Panc1 (cell line): ENCODE measurements around the gene PGLYRP3. TPM values are rescaled to one million over a fixed set of nuclear protein-coding genes. Genes with fewer than 3 reads are reported as not detected.
A peak's percentile ranks its signal among the peaks of the same experiment; 100 is the strongest.

Experiments used
- ATAC-seq: fragments of 200-7000 bp; cut with Tn5 transposase; 2 replicates; pipeline ENCODE4 v1.9.1; 2020; ENCODE audit warnings: mild to moderate bottlenecking, moderate library complexity
- BruUV-seq: library from RNA; stranded (reverse); fragments of 400-500 nt; replicated peaks from 2 replicates; lab custom pipeline; 2021; lab: Mats Ljungman, UMichigan
- CTCF ChIA-PET: fragments of 300-600 bp; sonication (Branson Sonifier 250); formaldehyde crosslinking; loops from one replicate; lab custom pipeline; 2022; ENCODE audit warnings: antibody characterized with exemption; lab: Charles Lee
- POLR2A ChIA-PET: fragments of 300-600 bp; sonication (Branson Sonifier 250); formaldehyde crosslinking; loops from one replicate; lab custom pipeline; 2022; ENCODE audit warnings: antibody characterized with exemption; lab: Charles Lee
- DNase-seq: peaks from one replicate; pipeline ENCODE4 v3.0.0-alpha.2; 2010; ENCODE audit warnings: low read depth, low spot score
- H3K27ac ChIP-seq: 2 replicates; pipeline ENCODE4 v1.5.1; 2011; ENCODE audit warnings: mild to moderate bottlenecking, low read length, inconsistent platforms
- H3K27me3 ChIP-seq: fragments of 200-500 bp; sonication (Bioruptor generic); 2 replicates; pipeline ENCODE4 v1.6.0; 2014; ENCODE audit warnings: low read length, inconsistent platforms; ENCODE audit not compliant: control insufficient read depth, insufficient read depth
- H3K36me3 ChIP-seq: fragments of 200-500 bp; sonication (Bioruptor generic); 2 replicates; pipeline ENCODE4 v1.5.1; 2014; ENCODE audit warnings: inconsistent platforms, mild to moderate bottlenecking, low read length, moderate library complexity; ENCODE audit not compliant: control insufficient read depth, insufficient read depth
- H3K4me1 ChIP-seq: 2 replicates; pipeline ENCODE4 v1.5.1; 2011; ENCODE audit warnings: inconsistent platforms, mild to moderate bottlenecking, low read length, moderate library complexity; ENCODE audit not compliant: control insufficient read depth, insufficient read depth
- H3K4me3 ChIP-seq, 2 experiments: 2 replicates each; pipeline ENCODE4 v1.5.1; 2011 to 2012; ENCODE audit warnings: low read depth in 2 of 2, low read length in 2 of 2, mild to moderate bottlenecking in 2 of 2, inconsistent platforms in 1 of 2, moderate library complexity in 1 of 2
- H3K9me3 ChIP-seq: fragments of 200-500 bp; sonication (Bioruptor generic); 2 replicates; pipeline ENCODE4 v1.5.1; 2014; ENCODE audit warnings: low read depth, mild to moderate bottlenecking, inconsistent platforms, low read length, moderate library complexity; ENCODE audit not compliant: control insufficient read depth, insufficient read depth
- POLR2AphosphoS5 ChIP-seq: IDR thresholded peaks from 2 replicates; pipeline ENCODE4 v1.6.1; 2012; ENCODE audit warnings: mild to moderate bottlenecking, low read depth, low read length, moderate library complexity
- SIN3A ChIP-seq: IDR thresholded peaks from 2 replicates; pipeline ENCODE4 v1.6.1; 2012; ENCODE audit warnings: low read depth, mild to moderate bottlenecking, low read length, moderate library complexity, borderline replicate concordance; ENCODE audit not compliant: insufficient read depth
- TCF7L2 ChIP-seq: IDR thresholded peaks from 2 replicates; pipeline ENCODE4 v1.6.1; 2011; ENCODE audit warnings: mild to moderate bottlenecking, low read depth, low read length, inconsistent platforms
- in situ Hi-C: cut with HindIII; loops from 2 replicates; pipeline ENCODE4 v1.10.0; 2016; ENCODE audit warnings: low sequenced_read_pairs, low pct_unique_long_range_greater_than_20kb
- intact Hi-C: fragments of 100-400 bp; cut with micrococcal nuclease; formaldehyde crosslinking; loops from one replicate; pipeline ENCODE4 v1.10.0; 2022; ENCODE audit not compliant: unreplicated experiment
- total RNA-seq: library from RNA; stranded (reverse); gene quantifications from one replicate; pipeline ENCODE4 v1.2.1, GENCODE V29; 2021; ENCODE audit not compliant: unreplicated experiment
- TF ChIP-seq, protein P1 (sequence below): fragments of 450-650 bp; IDR thresholded peaks from 2 replicates; pipeline ENCODE4 v1.5.1; 2017; ENCODE audit warnings: mild to moderate bottlenecking
- TF ChIP-seq, protein P2 (sequence below), 2 experiments: IDR thresholded peaks; 2 replicates each; pipeline ENCODE4 v1.6.1; 2011 to 2012; ENCODE audit warnings: low read depth in 2 of 2, control low read depth in 1 of 2, low read length in 1 of 2, mild to moderate bottlenecking in 1 of 2, moderate library complexity in 1 of 2; ENCODE audit not compliant: insufficient read depth in 1 of 2

PGLYRP3 gene
- total RNA-seq, 1 experiment from 2014 or later: not detected

GRCh38 chr1:153262462-153263157, 50.1 kb downstream of the PGLYRP3 start:
- DNase-seq: no peak
- Histone ChIP-seq H3K4me3 (peak overlapping the region in 1 of 2 experiments; percentile 23; a peak in 1 of 4 replicates), H3K27ac (no peak overlapping the region), H3K4me1 (0 out of 2 replicates have a peak, but pooled peaks cover 2% of the 10 kb centered on the region), H3K9me3 (no peaks in the 10 kb centered on the region), H3K27me3 (peaks cover 41% of the 10 kb centered on the region), H3K36me3 (no peaks in the 10 kb centered on the region)
- in situ Hi-C loops (no loop called here), intact Hi-C loops (no loop called here)
- CTCF ChIA-PET: no interaction called here
- TF ChIP-seq TCF7L2: no peak
- TF ChIP-seq, protein P1, sequence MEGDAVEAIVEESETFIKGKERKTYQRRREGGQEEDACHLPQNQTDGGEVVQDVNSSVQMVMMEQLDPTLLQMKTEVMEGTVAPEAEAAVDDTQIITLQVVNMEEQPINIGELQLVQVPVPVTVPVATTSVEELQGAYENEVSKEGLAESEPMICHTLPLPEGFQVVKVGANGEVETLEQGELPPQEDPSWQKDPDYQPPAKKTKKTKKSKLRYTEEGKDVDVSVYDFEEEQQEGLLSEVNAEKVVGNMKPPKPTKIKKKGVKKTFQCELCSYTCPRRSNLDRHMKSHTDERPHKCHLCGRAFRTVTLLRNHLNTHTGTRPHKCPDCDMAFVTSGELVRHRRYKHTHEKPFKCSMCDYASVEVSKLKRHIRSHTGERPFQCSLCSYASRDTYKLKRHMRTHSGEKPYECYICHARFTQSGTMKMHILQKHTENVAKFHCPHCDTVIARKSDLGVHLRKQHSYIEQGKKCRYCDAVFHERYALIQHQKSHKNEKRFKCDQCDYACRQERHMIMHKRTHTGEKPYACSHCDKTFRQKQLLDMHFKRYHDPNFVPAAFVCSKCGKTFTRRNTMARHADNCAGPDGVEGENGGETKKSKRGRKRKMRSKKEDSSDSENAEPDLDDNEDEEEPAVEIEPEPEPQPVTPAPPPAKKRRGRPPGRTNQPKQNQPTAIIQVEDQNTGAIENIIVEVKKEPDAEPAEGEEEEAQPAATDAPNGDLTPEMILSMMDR: no peak
- TF ChIP-seq POLR2AphosphoS5: no peak
- no peak for TF ChIP-seq SIN3A
- TF ChIP-seq, protein P2, sequence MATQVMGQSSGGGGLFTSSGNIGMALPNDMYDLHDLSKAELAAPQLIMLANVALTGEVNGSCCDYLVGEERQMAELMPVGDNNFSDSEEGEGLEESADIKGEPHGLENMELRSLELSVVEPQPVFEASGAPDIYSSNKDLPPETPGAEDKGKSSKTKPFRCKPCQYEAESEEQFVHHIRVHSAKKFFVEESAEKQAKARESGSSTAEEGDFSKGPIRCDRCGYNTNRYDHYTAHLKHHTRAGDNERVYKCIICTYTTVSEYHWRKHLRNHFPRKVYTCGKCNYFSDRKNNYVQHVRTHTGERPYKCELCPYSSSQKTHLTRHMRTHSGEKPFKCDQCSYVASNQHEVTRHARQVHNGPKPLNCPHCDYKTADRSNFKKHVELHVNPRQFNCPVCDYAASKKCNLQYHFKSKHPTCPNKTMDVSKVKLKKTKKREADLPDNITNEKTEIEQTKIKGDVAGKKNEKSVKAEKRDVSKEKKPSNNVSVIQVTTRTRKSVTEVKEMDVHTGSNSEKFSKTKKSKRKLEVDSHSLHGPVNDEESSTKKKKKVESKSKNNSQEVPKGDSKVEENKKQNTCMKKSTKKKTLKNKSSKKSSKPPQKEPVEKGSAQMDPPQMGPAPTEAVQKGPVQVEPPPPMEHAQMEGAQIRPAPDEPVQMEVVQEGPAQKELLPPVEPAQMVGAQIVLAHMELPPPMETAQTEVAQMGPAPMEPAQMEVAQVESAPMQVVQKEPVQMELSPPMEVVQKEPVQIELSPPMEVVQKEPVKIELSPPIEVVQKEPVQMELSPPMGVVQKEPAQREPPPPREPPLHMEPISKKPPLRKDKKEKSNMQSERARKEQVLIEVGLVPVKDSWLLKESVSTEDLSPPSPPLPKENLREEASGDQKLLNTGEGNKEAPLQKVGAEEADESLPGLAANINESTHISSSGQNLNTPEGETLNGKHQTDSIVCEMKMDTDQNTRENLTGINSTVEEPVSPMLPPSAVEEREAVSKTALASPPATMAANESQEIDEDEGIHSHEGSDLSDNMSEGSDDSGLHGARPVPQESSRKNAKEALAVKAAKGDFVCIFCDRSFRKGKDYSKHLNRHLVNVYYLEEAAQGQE (IDR thresholded peaks at IDR 0.05; ENCODE audit: insufficient read depth in 1 of 2, low read depth in 2 of 2, low read length in 1 of 2): no peak
- no TSS peak for BruUV-seq
- peak; percentile 26; the same call in 1 of the 2 replicates for ATAC-seq
- POLR2A ChIA-PET: interaction anchor here (0.6 kb wide), 1 partner anchor 33 kb away, joined by 4 read pairs; no protein-coding TSS in a partner anchor

DNA sequence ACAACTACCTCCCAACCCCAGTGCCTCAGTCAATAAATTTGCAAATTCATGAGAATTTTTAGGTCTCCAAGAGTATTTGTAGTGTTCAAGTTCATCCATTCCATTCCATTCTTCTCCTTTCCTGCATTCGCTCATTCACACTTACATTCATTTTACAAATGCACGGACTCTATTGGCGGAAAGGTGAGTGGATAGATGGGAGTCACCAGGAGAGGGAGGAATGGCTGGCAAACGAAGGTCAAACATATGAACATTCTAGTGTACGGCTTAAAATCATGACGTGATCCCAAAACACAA, 50.7 kb downstream of the PGLYRP3 start:
- no peak for TF ChIP-seq SIN3A
- TF ChIP-seq POLR2AphosphoS5: no peak
- TF ChIP-seq TCF7L2: no peak
- TF ChIP-seq, protein P1: no peak
- TF ChIP-seq, protein P2 (IDR thresholded peaks at IDR 0.05; ENCODE audit: insufficient read depth in 1 of 2, low read depth in 2 of 2, low read length in 1 of 2): no peak
- no TSS peak for BruUV-seq
- in situ Hi-C loops (no loop called here), intact Hi-C loops (no loop called here)
- Histone ChIP-seq H3K27me3 (peaks cover 41% of the 10 kb centered on the region), H3K4me3 (peak overlapping the region; percentile 23 to 31; a peak in 2 of 4 replicates), H3K36me3 (no peaks in the 10 kb centered on the region), H3K4me1 (0 out of 2 replicates have a peak, but pooled peaks cover 2% of the 10 kb centered on the region), H3K9me3 (no peaks in the 10 kb centered on the region), H3K27ac (no peak overlapping the region)
- POLR2A ChIA-PET: interaction anchor here (0.6 kb wide), 1 partner anchor 34 kb away, joined by 4 read pairs; no protein-coding TSS in a partner anchor
- CTCF ChIA-PET: no interaction called here
- ATAC-seq (peak; percentile 64), DNase-seq (no peak)
